8988T (cell line): ENCODE measurements around the gene MBLAC1.

ENCODE experiments used
- DNase-seq: peaks from one replicate; pipeline ENCODE4 v3.0.0; 2011

The MBLAC1 gene

GRCh38 chr7:100173806-100174495 lies 47.2 kb downstream of the MBLAC1 start:
- DNase-seq, result no peak

- no peak for DNase-seq
Measured at GRCh38 chr7:100174582-100174981, 47.8 kb downstream of the MBLAC1 start.

- DNase-seq, result no peak
Measured at GRCh38 chr7:100175296-100175935, 48.6 kb downstream of the MBLAC1 start.

- DNase-seq, result no peak
Measured at GRCh38 chr7:100176096-100177044, 49.6 kb downstream of the MBLAC1 start.

- peak; percentile 83 for DNase-seq
Measured at GRCh38 chr7:100177045-100178001, 50.6 kb downstream of the MBLAC1 start, which contains the start of the genes GPC2 and STAG3. Gene GPC2, minus strand, starts transcription at chr7:100177381. Its CDS starts 182 bp downstream, at chr7:100177199. Gene STAG3, plus strand, starts transcription at chr7:100177918. Its CDS starts 2,639 bp downstream, at chr7:100180557.
